ENCODE measurements around the gene ADTRP. TPM values are rescaled to one million over a fixed set of nuclear protein-coding genes. Genes with fewer than 3 reads are reported as not detected.

Gene ADTRP
- total RNA-seq, 1 experiment from 2014 or later: 5.2 TPM

DNA sequence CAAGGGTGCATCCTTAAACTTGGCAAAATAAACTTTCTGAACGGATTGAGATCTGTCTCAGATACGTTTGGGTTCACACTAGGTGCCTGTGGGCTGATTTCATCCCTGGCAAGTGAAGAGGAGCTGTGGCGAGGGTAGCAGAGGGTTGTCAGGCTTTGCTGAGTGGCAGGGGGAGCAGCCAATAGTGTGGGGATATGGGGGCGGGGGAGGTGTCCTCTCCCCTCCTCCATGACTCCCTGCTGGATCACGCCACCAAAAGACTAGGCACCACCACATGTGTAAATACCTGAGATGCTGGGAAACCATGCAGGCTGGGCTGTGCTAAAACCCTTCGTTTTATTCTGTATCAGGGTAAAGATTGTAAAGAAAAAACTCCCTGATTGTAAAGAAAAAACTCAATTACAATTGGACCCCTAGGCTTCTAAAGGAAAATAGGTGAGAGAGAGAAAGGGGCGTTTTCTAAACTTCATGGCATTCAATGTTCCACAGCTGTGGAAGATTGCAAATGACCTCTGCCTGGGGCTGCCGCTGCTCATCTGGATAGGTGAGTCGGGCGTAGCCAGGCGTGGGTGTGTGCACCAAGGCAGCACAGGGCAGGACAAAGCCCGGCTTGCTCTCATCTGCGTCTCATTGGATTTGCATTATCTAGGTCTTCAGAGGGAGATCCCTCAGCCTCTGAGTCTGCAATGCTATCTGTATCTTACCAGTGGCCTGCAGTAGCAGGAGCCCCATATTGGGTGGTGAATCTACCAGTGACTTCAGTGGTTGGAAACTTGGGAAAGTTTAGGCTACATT is 26.9 kb upstream of the ADTRP start:
- ChIA-PET POLR2A (no interaction called here), CTCF (no interaction called here)
- no peaks in the 10 kb centered on the region for H3K36me3 ChIP-seq (ENCODE audit: control insufficient read depth, insufficient read depth, low read length)
- Mint-ChIP-seq H3K27ac (ENCODE audit: unreplicated experiment) (no peak overlapping the region), H3K36me3 (ENCODE audit: insufficient read depth, unreplicated experiment) (no peaks in the 10 kb centered on the region), H3K27me3 (ENCODE audit: insufficient read depth, unreplicated experiment) (no peaks in the 10 kb centered on the region), H3K4me3 (ENCODE audit: unreplicated experiment) (no peak overlapping the region), H3K9me3 (ENCODE audit: unreplicated experiment) (no peaks in the 10 kb centered on the region), H3K4me1 (ENCODE audit: low read depth, unreplicated experiment) (no peaks in the 10 kb centered on the region)
- no peak overlapping the region for H3K4me3 ChIP-seq (ENCODE audit: low read depth, low read length)
- no peaks in the 10 kb centered on the region for H3K4me1 ChIP-seq
- BruUV-seq (replicated peaks): no TSS peak
- DNase-seq: no peak
- TF ChIP-seq, protein P1, sequence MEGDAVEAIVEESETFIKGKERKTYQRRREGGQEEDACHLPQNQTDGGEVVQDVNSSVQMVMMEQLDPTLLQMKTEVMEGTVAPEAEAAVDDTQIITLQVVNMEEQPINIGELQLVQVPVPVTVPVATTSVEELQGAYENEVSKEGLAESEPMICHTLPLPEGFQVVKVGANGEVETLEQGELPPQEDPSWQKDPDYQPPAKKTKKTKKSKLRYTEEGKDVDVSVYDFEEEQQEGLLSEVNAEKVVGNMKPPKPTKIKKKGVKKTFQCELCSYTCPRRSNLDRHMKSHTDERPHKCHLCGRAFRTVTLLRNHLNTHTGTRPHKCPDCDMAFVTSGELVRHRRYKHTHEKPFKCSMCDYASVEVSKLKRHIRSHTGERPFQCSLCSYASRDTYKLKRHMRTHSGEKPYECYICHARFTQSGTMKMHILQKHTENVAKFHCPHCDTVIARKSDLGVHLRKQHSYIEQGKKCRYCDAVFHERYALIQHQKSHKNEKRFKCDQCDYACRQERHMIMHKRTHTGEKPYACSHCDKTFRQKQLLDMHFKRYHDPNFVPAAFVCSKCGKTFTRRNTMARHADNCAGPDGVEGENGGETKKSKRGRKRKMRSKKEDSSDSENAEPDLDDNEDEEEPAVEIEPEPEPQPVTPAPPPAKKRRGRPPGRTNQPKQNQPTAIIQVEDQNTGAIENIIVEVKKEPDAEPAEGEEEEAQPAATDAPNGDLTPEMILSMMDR (IDR thresholded peaks at IDR 0.05; ENCODE audit: insufficient read depth in 1 of 2, low read depth in 1 of 2, low read length in 1 of 2, severe bottlenecking in 1 of 2, unreplicated experiment in 1 of 2): no peak
- no peaks in the 10 kb centered on the region for H3K9me3 ChIP-seq
- H3K27me3 ChIP-seq (replicated peaks; ENCODE audit: control insufficient read depth, insufficient read depth, low read length): no peaks in the 10 kb centered on the region
- intact Hi-C loops (cut with micrococcal nuclease; ENCODE audit: unreplicated experiment): no loop called here

DNA sequence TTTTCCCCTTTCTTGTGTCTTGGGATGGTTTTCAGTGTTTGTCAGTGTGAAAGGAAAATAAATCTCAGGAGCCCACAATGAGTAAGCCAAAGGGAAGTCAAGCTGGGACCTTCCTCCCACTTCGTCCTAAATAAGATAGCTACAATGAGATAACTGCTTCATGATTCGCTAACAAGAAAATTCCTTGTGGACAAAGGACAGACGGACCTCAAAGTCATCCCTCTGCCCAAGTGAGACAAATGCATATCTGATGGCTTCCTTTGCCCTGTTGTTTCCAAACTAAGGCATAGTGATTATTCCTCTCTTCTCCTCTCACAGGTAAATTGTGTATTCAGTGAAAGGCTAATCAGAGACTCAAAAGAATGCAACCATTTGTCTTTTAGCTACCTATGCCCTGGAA is 26.1 kb upstream of the ADTRP start:
- no TSS peak for BruUV-seq (replicated peaks)
- Mint-ChIP-seq H3K27ac (ENCODE audit: unreplicated experiment) (no peak overlapping the region), H3K4me3 (ENCODE audit: unreplicated experiment) (no peak overlapping the region), H3K36me3 (ENCODE audit: insufficient read depth, unreplicated experiment) (no peaks in the 10 kb centered on the region), H3K27me3 (ENCODE audit: insufficient read depth, unreplicated experiment) (no peaks in the 10 kb centered on the region), H3K4me1 (ENCODE audit: low read depth, unreplicated experiment) (no peaks in the 10 kb centered on the region), H3K9me3 (ENCODE audit: unreplicated experiment) (no peaks in the 10 kb centered on the region)
- H3K4me1 ChIP-seq: no peaks in the 10 kb centered on the region
- DNase-seq: no peak
- ChIA-PET POLR2A (no interaction called here), CTCF (no interaction called here)
- H3K4me3 ChIP-seq (ENCODE audit: low read depth, low read length): no peak overlapping the region
- H3K27me3 ChIP-seq (replicated peaks; ENCODE audit: control insufficient read depth, insufficient read depth, low read length): no peaks in the 10 kb centered on the region
- intact Hi-C loops (cut with micrococcal nuclease; ENCODE audit: unreplicated experiment): no loop called here
- H3K36me3 ChIP-seq (ENCODE audit: control insufficient read depth, insufficient read depth, low read length): no peaks in the 10 kb centered on the region
- TF ChIP-seq, protein P1 (IDR thresholded peaks at IDR 0.05; ENCODE audit: insufficient read depth in 1 of 2, low read depth in 1 of 2, low read length in 1 of 2, severe bottlenecking in 1 of 2, unreplicated experiment in 1 of 2): no peak
- H3K9me3 ChIP-seq: no peaks in the 10 kb centered on the region

DNA sequence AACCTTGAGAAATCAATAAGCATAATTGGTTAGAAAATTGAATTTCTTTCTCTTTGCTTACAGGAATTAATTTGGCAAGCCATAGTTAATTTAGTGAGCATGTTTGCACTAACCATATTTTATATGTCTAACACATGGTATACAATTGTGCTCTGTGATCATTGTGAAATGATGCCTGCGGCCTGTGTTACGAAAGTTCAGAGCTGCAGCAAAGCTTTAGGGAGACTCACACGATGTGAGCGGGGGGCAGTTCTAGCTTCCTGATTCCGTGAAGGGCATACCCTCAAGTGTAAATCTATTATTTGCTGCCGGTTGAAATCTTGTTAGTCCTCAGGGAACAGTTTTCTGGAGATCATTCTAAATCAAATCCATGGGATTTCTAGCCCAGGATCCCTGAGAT is 25.5 kb upstream of the ADTRP start:
- Mint-ChIP-seq H3K36me3 (ENCODE audit: insufficient read depth, unreplicated experiment) (no peaks in the 10 kb centered on the region), H3K27me3 (ENCODE audit: insufficient read depth, unreplicated experiment) (no peaks in the 10 kb centered on the region), H3K9me3 (ENCODE audit: unreplicated experiment) (no peaks in the 10 kb centered on the region), H3K4me3 (ENCODE audit: unreplicated experiment) (no peak overlapping the region), H3K27ac (ENCODE audit: unreplicated experiment) (no peak overlapping the region), H3K4me1 (ENCODE audit: low read depth, unreplicated experiment) (no peaks in the 10 kb centered on the region)
- no peak overlapping the region for H3K4me3 ChIP-seq (ENCODE audit: low read depth, low read length)
- H3K9me3 ChIP-seq: no peaks in the 10 kb centered on the region
- H3K4me1 ChIP-seq: no peaks in the 10 kb centered on the region
- no peaks in the 10 kb centered on the region for H3K36me3 ChIP-seq (ENCODE audit: control insufficient read depth, insufficient read depth, low read length)
- TF ChIP-seq, protein P1 (IDR thresholded peaks at IDR 0.05; ENCODE audit: insufficient read depth in 1 of 2, low read depth in 1 of 2, low read length in 1 of 2, severe bottlenecking in 1 of 2, unreplicated experiment in 1 of 2): no peak
- H3K27me3 ChIP-seq (replicated peaks; ENCODE audit: control insufficient read depth, insufficient read depth, low read length): no peaks in the 10 kb centered on the region
- BruUV-seq (replicated peaks): no TSS peak
- DNase-seq: no peak
- ChIA-PET POLR2A (interaction anchor here (0.6 kb wide), 1 partner anchor 13 kb away, joined by 3 read pairs; no protein-coding TSS in a partner anchor), CTCF (no interaction called here)
- intact Hi-C loops (cut with micrococcal nuclease; ENCODE audit: unreplicated experiment): no loop called here

Data from Caco-2 (cell line).